IPS-15b (cell line): ENCODE data around the gene RAPGEF1.

Experiments used
- H3K27me3 ChIP-seq: one replicate; pipeline ENCODE4 v1.6.1; 2013; ENCODE audit warnings: low read length; ENCODE audit not compliant: control insufficient read depth, insufficient read depth
- H3K36me3 ChIP-seq: one replicate; pipeline ENCODE4 v1.6.1; 2013; ENCODE audit warnings: low read length; ENCODE audit not compliant: control insufficient read depth, insufficient read depth
- H3K4me1 ChIP-seq: one replicate; pipeline ENCODE4 v1.6.1; 2013; ENCODE audit warnings: mild to moderate bottlenecking, low read length; ENCODE audit not compliant: control insufficient read depth, insufficient read depth
- H3K4me3 ChIP-seq: one replicate; pipeline ENCODE4 v1.5.1; 2013; ENCODE audit warnings: low read depth, low read length
- H3K9ac ChIP-seq: one replicate; pipeline ENCODE4 v1.6.1; 2013; ENCODE audit warnings: low read depth, mild to moderate bottlenecking, low read length
- H3K9me3 ChIP-seq: one replicate; pipeline ENCODE4 v1.6.1; 2013; ENCODE audit warnings: mild to moderate bottlenecking, low read length; ENCODE audit not compliant: control insufficient read depth, insufficient read depth

Gene RAPGEF1

DNA sequence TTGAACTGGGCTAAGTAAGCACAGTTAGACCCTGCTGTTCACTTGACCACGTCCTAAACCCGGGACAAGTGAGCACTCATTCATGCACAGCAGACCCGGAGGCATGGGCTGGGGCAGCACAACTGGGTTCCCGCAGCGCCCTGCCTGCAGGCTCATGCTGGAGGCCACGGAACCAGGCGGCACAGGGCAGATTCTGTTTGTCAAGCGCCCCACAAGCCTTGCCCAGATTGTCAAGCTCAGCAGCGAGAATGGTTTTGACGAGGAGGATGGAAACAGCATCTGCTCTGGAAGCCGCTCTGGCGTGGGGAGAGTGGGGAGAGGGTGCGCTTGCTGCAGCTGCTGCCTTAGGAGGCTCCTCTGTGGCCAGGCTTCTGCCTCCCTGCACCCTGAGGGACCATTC is 161.9 kb downstream of the RAPGEF1 start:
- Histone ChIP-seq H3K36me3 (peaks cover 26% of the 10 kb centered on the region), H3K4me1 (no peaks in the 10 kb centered on the region), H3K9me3 (no peaks in the 10 kb centered on the region), H3K27me3 (no peaks in the 10 kb centered on the region), H3K4me3 (no peak overlapping the region), H3K9ac (no peak overlapping the region)

DNA sequence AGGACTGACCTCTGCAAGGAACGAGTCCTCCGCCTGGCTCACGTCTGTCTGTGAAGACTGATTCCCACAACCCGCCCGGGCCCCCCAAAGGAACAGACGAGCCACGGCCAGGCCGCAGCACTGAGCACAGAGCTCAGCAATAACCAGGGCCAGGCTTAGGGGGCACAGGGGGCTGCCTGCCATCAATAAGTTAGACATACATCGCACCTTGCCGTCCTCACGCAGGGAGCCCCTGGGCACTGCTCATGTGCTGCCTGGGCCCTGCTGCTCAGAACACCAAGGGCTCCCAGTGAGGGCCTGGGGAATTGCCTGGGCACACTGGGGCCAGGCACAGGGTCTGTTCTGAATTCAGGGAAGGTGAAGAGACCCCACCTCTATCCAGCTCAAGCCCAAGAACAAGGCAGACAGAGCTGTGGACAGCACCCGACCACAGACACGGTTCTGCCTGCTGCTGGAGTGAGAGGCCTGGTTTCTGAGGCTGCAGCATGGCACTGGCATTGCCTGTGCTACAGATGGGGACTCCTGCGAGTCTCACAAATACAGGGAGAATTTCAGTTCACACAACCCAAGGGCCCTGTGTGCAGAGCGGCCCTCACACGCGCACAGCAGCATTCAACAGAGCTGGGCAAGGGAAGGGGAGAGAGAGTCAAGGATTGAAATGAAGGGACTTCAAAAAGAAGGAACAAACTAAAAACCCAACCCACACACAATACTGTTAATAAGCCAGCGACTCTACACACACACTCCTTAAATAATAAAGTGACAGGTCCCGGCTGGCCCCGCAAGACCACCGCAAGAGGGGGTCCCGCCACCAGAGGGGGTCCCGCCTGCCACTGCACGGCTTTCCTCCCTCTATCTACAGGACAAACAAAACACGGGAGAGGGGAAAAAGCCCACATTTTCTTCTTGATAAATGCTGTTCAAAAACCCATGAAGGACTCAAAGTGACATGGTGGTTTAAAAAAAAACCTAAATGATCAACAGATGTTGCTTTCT is 162.6 kb downstream of the RAPGEF1 start:
- Histone ChIP-seq H3K4me1 (no peaks in the 10 kb centered on the region), H3K9ac (no peak overlapping the region), H3K36me3 (peaks cover 23% of the 10 kb centered on the region), H3K27me3 (no peaks in the 10 kb centered on the region), H3K9me3 (no peaks in the 10 kb centered on the region), H3K4me3 (no peak overlapping the region)

DNA sequence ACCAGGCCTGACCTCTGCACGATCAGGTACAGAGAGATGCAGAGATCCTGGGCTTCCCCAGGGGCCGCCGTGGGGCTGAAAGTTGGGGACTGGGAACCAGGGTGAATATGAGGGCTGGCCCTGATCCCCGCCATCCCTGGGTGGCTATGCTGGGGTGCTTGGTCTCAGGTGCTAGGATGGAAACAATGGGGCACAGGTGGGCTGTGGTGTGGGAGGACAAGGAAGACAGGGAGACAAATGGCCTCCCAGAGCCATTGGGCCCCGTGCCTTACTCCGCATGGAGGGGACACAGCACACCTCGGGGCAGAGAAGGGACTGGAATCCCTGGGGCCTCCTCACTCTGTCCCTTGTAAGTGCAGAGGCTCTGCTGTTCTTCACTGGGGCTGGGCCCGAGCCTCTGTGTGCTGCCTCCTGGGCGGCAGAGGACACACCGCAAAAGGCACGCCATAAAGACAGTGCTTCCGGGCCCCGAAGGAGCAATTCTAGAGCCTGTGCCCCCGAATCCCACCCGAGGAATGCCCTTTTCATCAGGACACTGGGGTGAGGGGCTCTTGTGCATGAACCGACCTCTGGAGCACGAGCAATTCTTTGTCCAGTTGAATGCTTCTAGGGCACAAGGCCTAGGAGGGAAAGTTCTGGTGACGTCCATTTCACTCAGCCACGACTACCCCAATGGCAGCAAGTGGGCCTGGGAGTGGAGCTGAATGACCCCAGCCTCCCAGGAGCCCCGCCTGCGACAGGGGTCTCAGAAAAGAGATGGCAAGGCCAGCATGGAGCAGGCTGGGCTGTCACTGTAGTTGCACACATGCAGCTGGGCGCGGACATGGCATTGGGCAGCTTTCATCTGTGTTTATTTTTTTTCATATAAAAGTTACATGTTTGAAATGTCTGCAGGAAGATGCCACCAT is 163.7 kb downstream of the RAPGEF1 start:
- Histone ChIP-seq H3K9me3 (no peaks in the 10 kb centered on the region), H3K27me3 (no peaks in the 10 kb centered on the region), H3K36me3 (peaks cover 23% of the 10 kb centered on the region), H3K4me1 (no peaks in the 10 kb centered on the region), H3K4me3 (no peak overlapping the region), H3K9ac (no peak overlapping the region)

DNA sequence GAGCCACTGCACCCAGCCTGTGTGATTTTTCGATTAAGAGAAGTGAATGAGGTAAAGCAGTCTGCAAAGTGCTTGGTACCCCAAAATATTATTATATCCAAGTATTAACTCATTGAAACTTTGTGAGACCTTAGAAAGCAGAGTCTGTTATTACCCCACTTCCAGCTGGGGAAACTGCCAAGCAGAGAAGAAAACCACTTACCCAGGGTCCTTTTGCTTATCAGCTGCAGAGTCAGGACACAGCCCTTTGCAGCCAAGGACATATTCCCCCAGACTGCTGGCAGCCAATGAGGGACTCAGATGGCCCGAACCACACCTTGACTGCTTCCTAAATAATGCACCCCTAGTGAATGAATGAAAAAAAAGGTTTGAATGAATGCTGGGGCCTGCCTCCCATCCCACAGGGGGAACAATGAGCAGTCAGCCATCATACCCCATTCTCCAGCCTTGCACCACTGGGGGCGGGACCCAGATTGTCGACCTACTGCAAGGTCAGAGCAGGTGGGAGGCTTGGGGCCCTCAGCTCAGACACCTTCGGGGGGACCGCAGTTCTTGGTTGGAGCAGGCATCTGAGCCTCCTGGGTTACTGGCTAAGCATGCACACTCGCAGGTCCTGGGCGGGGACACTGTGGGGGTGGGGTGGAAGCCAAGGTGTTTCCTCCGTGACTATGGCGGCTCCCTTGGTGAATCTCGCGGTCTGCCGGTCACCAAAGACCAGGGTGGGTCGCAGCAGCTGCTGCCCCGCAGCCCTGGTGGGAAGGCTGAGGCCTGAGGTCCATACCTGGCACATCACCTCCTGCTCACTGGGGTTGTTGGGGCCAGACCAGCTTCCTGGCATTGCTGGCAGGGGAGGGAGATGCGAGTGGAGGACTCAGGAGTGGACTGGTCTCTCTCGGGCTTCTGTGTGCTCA is 164.9 kb downstream of the RAPGEF1 start:
- Histone ChIP-seq H3K4me1 (no peaks in the 10 kb centered on the region), H3K9me3 (no peaks in the 10 kb centered on the region), H3K27me3 (no peaks in the 10 kb centered on the region), H3K4me3 (no peak overlapping the region), H3K36me3 (peaks cover 17% of the 10 kb centered on the region), H3K9ac (no peak overlapping the region)

DNA sequence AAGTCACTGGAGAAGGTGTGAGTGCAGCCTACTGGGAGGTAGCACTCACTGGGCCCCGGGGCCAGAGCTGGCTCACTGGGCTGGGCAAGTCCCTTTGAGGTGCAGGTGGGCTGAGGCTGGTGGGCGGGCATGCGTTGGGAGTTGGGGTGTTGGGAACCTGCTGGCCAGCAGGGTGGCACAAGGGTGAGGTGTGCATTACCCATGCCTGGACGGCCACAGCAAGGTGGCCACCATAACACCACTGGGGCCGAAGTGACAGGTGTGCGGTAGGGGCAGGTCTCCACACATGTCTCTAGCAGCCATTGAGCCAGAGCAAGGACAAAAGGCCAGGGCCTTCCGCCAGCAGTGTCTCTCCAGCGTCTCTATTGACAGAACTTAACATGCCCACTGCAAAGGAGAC is 172.0 kb downstream of the RAPGEF1 start:
- H3K9me3 ChIP-seq = no peaks in the 10 kb centered on the region
- H3K4me3 ChIP-seq = no peak overlapping the region
- no peak overlapping the region for H3K9ac ChIP-seq
- H3K27me3 ChIP-seq = no peaks in the 10 kb centered on the region
- H3K36me3 ChIP-seq = peaks cover 2% of the 10 kb centered on the region
- no peaks in the 10 kb centered on the region for H3K4me1 ChIP-seq

DNA sequence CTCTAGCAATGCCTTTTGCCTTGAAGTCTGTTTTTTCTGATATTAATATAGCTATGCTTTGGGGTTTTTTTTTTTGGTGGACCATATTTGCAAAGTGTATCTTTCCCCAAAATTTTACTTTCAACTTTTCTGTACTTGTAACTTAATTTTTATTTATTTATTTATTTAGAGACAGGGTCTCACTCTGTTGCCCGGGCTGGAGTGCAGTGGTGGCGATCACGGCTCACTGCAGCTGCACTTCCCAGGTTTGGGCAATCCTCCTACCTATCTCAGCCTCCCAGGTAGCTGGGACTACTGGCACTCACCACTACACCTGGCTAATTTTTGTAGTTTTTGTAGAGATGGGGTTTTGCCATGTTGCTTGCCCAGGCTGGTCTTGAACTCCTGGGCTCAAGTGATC is 173.7 kb downstream of the RAPGEF1 start:
- no peaks in the 10 kb centered on the region for H3K27me3 ChIP-seq
- H3K4me1 ChIP-seq = no peaks in the 10 kb centered on the region

DNA sequence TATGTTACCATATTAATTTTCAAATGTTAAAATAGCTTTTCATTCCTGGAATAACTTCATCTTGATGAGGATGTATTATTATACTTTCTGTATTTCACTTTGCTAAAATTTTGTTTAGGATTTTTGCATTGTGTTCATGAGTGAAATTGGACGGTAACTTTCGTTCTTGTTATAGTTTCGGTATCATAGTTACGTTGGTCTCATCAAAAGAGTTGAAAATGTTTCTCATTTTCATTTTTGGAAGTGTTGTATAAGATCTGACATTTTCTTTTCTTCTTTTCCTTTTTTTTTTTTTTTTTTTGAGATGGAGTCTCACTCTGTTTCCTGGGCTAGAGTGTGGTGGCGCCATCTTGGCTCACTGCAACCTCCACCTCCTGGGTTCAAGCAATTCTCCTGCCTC is 174.5 kb downstream of the RAPGEF1 start:
- no peaks in the 10 kb centered on the region for H3K4me1 ChIP-seq
- H3K9me3 ChIP-seq = no peaks in the 10 kb centered on the region
- no peak overlapping the region for H3K9ac ChIP-seq
- no peaks in the 10 kb centered on the region for H3K27me3 ChIP-seq
- no peaks in the 10 kb centered on the region for H3K36me3 ChIP-seq
- H3K4me3 ChIP-seq = no peak overlapping the region

More for the DNA sequence above, 173.7 kb downstream of the RAPGEF1 start:
- Histone ChIP-seq H3K4me3 (no peak overlapping the region), H3K9ac (no peak overlapping the region), H3K9me3 (no peaks in the 10 kb centered on the region), H3K36me3 (no peaks in the 10 kb centered on the region)

DNA sequence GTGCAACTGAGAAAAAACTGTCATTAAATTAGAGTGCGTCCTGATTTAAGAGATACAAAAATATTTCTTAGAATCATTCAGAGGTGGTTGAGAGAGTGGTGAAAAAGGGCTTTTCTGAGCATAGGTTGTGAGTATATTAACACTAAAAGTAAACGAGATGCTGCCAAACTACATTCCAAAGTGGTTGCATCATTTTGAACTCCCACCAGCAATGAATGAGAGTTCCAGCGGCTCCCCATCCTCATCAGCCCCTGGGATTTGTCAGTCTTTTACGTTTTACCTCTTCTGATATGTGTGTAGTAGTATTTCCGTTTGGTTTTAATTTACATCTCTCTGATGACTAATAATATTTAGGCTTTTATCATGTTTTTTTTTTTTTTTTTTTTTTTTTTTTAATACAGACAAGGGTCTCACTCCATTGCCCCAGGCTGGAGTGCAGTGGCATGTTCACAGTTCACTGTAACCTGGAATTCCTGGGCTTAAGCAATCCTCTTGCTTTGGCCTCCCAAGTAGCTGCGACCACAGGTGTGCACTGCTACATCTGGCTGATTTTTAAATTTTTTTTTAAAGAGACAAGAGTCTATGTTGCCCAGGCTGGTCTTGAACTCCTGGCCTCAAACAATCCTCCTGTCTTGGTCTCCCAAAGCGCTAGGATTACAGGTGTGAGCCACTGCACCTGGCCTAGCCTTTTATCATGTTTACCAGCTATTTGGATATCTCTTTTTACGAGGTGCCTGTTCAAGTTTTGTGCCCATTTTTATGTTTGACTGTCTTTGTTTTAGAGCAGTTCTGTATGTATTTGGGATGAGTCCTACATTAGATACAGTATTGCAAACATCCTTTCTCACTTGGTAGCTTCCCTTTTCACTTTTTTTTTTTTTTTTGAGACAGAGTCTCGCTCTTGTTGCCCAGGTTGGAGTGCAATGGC is 177.6 kb downstream of the RAPGEF1 start:
- H3K27me3 ChIP-seq = no peaks in the 10 kb centered on the region
- no peaks in the 10 kb centered on the region for H3K9me3 ChIP-seq
- no peaks in the 10 kb centered on the region for H3K4me1 ChIP-seq
- H3K36me3 ChIP-seq = no peaks in the 10 kb centered on the region
- no peak overlapping the region for H3K9ac ChIP-seq
- no peak overlapping the region for H3K4me3 ChIP-seq

DNA sequence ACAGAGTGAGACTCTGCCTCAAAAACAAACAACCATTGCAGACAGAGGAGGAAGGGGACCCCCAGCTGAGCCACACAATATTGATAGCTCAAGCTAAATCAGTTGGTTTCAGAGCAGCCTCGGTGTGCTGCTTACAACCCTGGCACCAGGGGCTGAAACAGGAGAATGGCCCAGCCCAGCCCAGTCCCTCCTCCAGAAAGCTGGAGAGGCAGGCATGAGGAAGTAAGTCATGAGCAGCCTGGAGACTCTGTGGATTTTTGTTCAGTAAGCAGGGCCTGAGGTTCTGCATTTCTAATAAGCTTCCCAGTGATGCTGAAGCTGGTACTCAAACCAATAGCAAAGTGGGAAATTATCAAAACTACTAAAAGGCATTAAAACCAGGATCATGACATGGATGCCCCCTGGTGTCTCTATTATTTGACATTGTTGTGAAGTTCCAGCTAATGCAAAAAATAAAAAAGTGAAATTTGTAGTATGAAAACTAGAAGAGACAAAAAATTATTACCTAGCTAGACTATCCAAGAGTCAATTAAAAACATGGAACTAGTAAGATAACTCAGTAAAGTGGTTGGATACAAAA is 180.4 kb downstream of the RAPGEF1 start:
- Histone ChIP-seq H3K9ac (no peak overlapping the region), H3K27me3 (peaks cover 5% of the 10 kb centered on the region), H3K4me3 (no peak overlapping the region), H3K4me1 (no peaks in the 10 kb centered on the region), H3K36me3 (no peaks in the 10 kb centered on the region), H3K9me3 (no peaks in the 10 kb centered on the region)

DNA sequence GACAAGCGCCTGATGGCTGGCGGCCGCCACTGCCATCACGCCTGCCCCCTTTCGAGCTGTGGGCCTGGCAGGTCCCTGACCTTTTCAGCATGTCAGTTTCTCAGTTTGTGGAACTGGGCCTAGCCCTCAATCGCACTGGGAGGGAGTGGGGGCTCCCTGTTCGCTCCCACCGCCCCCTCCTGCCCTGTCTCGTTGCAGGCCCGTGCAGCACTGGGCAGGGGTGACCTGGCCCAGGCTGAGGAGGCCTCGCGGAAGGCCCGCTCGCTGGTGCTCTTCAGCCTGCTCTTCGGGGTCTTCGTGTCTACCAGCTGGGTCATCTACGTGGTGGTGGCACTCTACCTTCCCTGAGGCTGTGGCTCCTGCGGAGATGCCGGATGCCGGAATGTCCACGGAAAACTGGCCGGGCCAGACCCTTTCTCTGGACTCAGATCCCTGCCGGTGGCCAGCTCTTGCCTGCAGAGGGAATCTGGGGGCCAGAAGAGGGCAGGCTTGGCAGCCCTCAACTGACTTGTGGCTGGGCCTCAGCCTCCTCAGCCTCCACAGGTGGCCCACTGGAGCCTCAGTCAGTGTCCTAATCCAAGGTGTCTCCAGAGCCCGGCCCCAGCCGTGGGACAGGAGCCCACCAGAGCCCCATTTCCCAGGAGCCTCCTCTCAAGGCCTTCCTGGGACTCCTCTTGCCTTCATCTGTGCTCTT is 181.9 kb downstream of the RAPGEF1 start:
- Histone ChIP-seq H3K27me3 (peaks cover 5% of the 10 kb centered on the region), H3K36me3 (no peaks in the 10 kb centered on the region), H3K4me3 (no peak overlapping the region)

More for the DNA sequence above, 181.9 kb downstream of the RAPGEF1 start:
- no peak overlapping the region for H3K9ac ChIP-seq
- no peaks in the 10 kb centered on the region for H3K4me1 ChIP-seq
- H3K9me3 ChIP-seq = no peaks in the 10 kb centered on the region
